ENCODE measurements around the gene USP12.

USP12 gene

DNA sequence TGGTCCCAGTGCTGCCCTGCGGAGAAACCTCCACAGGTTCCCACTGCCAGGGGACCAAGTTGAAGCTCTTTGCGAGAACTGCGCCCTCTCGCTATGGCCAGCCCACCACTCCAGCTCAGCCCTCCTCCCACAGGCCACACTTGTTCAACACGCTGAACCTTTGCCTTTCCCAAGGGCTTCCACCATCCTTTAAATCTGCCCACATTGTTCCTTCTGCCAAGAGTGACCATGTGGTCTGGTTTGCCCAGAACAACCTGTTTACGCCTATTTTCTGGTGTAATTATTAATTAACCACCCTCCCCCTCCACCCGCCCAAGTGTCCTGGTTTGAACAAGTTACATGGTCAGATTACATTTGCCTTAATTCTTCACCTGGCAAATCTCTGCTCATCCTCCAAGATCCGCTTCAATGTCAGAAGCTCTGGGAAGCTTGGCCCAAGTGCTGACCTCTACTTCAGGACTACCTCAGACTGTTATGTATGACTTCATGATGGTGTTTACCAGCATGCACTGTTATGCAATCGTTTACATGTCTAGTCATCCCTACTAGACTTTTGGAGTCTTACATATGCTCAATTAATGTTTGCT is 12.0 kb upstream of the USP12 start:
- no peak for DNase-seq (ENCODE audit: low spot score)

DNA sequence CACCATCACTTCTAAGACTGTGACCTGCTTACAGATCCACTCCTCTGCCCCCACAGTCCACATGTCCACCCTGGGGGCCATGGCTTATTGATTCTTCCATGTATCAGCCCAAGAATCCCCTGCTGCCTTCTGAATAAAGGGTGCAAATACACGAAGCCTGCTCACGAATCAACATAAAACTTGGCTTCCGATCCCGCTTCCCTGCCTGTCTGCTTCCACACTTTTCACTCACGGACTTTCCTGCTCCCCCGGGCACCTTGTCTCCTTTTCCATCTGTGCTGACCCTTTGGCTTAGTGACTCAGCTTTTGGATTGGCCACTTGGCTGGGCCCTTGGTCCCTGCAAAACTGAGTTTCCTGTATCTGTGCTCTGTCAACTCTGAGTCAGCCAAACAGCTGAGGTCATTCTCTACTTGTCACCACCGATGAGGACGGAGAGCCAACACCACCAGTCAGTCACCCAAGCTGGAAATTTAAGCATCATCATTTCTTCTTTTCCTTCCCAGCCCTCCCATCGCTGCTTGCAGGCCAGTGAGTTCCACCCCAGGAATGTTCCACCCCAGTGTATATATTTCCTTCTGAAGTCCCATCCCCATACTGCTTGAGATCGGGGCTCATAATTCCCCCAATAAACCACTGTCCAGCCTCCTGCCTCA is 11.4 kb upstream of the USP12 start:
- no peak for DNase-seq (ENCODE audit: low spot score)

DNA sequence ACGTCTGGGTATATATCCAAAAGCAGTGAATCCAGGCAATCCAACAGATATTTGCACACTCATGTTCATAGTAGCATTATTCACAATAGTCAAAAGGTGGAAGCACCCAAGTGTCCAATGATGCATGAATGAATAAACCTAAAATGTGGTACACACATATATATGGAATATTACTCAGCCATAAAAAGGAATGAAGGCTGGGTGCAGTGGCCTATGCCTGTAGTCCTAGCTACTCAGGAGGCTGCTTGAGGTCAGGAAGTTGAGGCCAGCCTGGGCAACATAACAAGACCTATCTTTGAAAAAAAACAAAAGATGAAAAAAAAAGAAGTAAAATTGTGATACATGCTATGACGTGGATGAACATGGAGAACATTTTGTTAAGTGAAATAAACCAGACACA is 10.4 kb upstream of the USP12 start:
- DNase-seq (ENCODE audit: low spot score), result no peak

DNA sequence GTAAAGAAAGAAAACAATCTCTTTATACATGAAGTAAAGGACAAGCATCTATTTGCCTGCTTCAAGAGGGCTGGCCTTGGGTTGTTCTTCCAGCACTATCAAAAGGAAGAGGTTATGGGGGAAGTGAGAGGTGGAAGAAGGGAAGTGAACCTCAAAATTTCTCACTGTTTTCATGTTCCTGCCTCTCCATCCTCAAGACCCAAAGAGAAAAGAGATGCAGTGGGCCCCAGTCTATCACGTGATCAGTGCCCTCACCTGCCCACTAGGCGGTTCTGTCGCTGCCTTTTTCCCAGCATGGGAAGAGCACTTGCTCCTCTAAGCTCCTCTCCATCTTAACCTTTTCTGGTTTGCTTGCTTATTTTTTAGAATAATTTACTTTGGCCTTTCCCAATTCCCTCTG is 6.2 kb upstream of the USP12 start:
- no peak for DNase-seq (ENCODE audit: low spot score)

DNA sequence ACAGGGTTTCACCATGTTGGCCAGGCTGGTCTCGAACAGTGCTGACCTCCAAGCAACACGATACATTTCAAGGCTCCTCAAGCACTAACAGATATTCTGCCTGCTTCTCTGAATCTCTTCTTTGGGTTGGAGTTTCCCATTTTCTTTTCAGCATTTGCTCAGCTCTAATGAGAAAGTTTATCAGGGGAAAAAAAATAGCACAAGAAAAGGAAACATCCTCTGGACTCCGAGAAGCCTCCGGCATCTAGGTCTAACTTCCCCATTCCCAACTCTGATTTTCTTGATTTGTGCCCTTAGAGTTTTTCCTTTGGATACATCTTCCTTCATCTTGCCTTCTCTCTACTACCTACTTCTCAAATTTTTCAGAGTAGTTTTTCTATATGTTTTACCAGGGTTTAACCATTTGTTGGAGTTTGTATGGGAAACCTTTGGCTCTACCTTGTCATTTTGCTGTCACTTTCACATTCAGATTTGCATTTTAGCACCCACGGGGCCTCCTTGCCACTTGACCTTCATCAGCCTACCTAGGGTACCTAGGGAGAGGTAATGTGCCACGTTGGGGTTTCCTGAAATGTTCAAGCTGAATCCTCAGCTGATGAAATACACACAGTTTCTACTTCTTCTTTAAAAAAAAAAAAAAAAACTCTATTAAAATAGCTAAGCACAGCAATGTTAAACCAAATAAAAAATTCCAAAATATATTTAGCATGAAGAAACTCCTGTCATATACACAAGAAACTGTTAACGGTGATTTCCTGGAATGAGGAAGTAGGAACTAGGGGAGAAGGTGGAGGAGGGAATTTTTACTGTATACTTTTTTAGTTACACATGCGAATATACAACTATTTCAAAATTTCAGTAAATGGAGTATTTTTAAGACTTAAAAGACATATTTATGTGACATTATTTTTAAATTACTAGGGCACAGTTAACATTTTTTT is 5.1 kb upstream of the USP12 start:
- DNase-seq (ENCODE audit: low spot score), result no peak

DNA sequence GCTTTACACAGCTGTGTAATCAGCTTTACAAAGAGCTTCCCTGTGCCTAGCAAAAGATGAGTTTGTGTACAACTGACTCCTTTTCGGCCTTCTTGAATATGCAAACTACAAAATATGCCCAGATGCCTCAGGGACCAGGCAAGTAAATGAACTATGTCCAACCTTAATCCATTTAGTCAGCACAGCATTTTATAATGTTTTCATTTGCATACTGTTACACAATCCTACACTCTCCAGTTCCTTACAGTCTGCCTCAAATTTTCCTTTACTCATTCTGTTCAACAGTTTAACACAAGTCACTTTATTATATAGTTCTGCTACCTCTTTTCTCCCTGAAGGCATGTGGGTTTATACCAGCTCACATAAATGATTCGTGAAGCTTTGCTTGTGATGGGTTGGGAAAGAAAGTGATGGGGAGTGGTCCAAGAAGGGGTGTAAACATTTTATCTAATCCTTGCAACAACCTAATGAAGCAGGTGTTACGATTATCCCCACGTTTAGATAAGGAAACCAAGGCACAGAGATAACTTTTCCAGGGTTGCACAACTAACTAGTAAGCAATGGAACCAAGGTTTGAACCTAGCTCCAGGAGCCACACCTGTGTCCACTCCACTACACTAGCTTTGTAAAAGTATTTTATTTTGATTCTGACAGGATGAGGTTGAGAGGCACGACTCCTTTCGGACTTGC is 3.3 kb upstream of the USP12 start:
- no peak for DNase-seq (ENCODE audit: low spot score)

DNA sequence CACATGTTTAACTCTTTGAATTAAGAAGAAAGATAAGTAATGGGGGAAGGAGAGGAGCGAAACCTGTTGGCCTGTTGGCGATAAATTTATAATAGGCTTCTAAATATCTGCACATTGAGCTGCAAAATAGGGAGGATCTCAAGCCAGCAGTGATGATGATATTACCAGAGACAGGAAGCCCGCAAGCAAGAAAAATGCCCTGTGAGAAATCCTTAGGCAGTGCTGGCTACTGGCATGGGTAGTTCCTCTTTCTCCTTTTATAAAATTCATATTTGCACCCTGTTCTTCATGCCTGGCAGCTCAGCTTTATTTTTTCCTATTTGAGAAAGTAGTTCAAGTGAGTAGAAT is 858 bp upstream of the USP12 start:
- peak; percentile 14 for DNase-seq (ENCODE audit: low spot score)

DNA sequence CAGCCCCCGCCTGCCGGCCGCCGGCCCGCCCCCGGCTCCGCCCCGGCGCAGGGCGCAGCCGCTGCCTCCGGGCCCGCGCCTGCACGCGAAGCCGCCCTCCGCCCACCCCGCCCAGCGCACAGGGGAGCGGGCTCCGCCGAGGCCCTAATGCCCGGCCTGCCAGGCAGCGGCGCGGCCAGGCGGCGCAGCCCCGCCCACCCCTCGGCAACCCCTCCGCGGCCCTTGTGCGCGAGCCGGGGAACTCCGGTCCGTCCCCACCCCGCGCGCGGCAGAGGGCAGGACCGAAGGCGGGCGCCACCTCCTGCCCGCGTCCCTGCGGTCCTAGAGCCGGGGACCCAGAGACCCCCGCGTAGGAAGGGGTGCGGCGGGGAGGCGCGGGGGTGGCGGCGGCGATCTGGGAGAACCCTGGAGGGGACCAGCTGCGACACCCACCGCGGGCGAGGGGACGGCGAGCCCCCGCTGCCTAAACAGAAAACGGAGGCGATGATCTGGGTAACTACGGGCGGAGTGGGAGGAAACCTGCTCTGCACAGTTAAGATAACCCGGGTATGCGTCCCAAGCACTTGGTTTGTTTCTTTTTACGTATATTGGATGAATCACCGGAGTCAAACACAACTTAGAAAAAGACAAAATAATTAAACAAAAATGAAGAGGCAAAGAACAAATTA is 350 bp upstream of the USP12 start:
- peak; percentile 91 for DNase-seq (ENCODE audit: low spot score)

DNA sequence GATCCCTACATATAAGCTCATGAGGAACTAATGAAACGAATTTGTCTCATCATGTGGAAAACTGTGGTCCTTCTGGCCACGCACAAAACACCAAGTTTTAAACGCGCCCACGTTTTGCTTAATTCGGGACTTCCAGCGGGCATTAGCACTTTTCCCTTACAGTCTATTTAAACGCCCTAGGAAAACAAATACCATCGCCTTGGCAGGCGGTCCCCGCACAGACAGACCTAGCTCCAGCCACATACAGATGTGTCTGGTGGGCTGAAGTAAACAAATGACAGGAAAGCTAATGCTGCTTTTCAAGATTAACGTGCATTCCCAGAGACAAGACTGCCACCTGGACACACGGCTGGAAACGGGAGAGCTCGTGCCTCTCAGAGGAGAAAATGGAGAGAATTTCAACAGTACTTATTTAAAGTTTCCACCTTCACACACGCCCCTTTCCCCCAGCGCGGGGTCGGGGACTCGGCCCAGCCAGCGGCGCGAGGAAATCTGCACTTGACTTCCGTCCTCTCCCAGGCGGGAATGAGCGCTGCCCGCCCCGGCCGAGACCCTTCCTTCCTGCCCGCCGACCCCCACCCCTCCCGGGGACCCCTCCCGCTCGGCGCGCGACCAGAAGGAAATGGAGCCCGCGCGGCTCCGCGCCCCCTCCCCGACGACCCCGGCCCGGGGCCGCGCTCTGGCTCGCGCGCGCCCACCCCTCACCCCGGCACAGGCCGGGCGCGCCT is 931 bp downstream of the USP12 start:
- peak; percentile 20 for DNase-seq (ENCODE audit: low spot score)

DNA sequence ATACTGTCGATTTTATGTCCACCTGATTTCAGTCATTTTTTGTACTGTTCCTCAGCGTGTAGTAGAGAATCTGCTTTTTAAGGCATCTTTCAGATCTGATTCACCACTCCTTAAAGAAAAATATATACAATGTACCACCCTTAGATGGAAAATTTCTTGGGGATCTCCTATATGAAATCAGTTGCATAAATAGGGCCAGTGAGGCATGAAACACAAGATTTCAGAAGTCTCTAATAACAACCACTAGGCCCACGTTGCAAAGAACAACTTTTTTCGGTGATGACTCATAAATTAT is 1.4 kb downstream of the USP12 start:
- no peak for DNase-seq (ENCODE audit: low spot score)

DNA sequence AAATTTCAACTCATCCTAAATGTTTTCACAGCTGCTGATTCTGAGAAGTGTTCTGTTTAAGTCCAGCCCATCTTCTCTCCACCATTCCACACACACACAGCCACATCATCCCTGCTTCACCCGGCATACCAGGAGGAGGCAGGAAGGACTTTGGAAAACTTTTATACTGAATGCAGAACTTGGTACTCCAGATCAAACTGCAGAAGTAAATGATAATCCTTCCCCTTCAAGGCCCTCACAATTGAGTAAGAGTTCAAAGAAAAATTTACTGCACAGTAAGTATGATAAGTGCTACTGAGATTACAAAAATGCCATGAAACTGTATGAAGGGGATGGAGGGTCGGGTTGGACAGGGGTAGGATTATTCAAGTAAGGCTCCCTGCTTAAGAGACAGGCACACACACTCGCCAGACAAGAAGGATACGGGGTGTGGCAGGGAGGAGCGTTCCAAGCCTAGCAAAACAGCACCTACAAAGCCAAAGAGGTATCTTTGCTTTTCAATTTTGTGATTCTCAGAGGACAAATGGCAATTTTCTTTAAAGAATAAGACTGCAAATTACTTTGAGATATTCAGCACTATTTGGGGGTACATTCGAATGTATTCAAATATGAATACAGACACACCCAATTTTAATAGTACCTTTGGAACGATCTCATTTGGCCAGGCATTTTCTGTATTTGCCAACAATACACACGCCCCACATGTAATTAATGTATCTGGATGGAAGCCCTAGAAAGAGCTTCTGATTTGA is 2.5 kb downstream of the USP12 start:
- DNase-seq (ENCODE audit: low spot score), result no peak

DNA sequence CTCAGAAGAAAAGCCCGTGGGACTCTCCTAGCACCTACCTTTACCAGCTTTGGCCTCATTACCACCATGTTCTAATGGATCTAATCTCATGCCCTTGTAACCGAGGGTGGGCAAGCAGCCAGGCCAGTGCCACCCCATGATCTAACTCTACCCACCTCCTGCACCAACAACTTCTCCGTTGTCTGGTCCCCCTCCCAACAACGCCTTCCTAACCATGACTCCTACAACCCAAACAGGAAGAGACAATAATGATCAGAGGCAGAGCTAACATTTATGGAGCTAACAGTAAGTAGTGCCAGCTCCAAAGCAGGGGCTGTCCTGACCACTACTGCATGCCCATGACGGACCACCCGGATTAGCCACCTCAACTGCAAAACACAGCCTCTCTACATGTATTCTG is 3.5 kb downstream of the USP12 start:
- no peak for DNase-seq (ENCODE audit: low spot score)

DNA sequence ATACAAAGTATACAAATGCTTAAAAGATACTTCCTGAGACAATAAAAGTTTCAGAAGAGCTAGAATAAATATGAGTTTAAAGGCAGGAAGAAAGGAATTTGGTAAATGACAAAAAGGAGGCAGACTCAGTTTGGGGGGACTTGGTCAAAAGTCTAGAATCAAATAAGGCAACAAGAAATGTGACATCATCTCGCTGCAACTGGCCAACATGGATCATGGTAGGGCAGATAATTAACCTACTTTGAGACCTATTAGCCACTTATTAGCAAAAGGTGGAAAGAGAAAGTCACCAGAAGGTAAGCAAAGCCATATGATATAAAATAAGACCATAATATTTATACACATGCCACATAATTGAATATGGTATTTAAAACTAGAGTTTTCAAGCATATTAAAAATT is 5.3 kb downstream of the USP12 start:
- DNase-seq (ENCODE audit: low spot score), result no peak

DNA sequence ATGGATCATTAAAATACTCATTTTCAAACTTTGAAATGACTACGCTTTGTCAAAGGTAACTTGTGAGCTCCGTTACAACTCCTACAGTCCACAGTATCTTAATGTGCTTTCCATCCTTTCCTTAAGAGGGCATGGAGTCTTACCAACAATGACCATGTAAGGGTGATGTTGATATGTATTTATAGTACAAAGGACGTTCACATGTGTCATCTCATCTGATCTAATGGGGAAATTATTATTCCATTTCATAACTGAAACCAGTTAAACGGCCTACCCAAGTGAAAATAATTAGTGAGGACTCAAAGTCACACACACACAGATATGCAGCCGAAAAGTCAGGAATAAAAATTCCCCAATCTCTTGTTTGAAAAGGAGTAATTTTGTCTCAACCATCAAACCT is 9.6 kb downstream of the USP12 start:
- no peak for DNase-seq (ENCODE audit: low spot score)

DNA sequence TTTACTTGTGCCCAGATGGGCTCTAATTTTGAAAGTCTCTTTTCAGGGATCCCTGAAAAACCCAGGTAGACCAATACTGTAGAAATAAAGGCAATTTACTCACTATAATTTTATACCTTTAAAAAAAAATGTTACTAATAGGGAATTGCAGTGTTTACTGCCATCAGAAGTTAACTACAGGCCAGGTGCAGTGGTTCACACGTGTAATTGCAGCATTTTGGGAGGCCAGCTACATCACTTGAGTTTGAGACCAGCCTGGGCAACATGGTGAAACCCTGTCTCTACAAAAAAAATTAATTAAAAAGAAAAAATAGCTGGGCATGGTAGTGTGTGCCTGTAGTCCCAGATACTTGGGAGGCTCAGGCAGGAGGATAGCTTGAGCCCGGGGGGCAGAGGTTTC is 10.2 kb downstream of the USP12 start:
- no peak for DNase-seq (ENCODE audit: low spot score)

DNA sequence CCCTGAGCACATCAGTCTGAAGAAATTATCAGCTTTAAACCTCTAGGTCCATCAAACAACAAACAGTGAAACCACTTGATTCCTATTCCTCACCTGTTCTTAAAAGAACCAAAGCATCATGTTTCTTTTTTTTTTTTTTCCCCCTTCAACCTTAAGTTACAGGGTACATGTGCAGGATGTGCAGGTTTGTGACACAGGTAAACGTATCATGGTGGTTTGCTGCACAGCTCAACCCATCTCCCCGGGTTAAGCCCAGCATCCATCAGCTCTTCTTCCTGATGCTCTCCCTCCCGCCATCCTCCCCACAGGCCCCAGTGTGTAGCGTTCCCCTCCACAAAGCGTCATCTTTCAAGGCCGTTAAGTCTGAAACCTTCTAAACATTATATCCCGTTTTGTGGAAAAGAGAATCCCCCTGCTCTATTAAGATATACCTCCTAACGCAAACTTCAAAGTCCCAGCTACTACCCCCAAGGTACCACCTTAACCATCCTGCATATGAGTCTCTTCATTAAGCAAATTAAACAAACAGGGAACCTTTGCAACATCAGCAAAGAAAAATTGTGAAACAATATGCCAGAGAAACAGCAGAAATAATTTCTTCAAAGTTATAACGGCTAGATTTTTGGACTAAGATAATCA is 10.8 kb downstream of the USP12 start:
- DNase-seq (ENCODE audit: low spot score), result no peak

DNA sequence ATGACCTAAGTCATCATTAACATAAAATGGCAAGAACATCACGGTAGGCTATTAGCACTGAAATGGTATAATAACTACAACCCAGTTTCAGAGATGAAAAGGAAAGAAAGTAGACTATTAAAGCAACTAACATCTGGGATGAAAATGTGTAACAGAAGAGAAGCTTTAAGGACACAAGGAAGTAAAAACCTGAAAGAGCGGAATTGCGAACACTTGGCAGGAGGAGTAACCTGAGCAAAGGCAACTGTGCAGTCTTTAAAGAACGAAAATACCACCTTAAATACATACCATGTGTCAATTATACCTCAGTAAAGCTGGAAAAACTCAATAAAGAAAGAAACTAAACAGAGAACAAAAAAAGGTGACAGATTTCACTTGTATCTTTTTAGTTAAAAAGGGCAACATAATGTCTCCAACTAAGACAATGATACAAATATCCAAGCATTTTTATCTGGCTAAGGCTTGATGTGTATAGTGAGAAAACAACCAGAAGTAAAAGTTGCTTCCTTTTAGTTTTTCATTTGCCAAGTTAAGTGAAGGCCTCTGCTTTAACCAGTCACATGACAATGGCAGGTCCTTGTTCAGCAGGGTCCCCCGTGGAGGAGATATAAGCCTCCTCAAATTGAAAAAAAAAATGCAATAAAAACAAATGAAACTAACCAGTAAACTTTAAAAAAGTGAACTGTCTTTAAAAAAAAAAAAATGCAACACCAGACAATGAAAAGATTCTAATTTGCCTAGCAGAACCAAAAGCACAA is 11.6 kb downstream of the USP12 start:
- no peak for DNase-seq (ENCODE audit: low spot score)

DNA sequence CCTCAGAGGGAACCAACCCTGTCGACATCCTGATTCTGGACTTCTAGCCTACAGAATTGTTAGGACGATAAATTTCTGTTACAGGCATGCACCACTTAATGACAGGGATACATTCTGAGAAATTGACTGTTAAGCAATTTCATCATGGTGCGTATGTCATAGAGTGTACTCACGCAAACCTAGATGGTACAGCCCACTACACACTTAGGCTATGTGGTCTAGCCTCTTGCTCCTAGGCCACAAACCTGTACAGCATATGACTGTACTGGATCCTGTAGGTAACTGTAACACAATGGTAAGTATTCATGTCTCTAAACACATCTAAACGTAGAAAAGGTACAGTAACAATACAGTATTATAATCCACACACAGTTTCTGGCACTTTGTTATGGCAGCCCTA is 13.3 kb downstream of the USP12 start:
- DNase-seq (ENCODE audit: low spot score), result no peak

DNA sequence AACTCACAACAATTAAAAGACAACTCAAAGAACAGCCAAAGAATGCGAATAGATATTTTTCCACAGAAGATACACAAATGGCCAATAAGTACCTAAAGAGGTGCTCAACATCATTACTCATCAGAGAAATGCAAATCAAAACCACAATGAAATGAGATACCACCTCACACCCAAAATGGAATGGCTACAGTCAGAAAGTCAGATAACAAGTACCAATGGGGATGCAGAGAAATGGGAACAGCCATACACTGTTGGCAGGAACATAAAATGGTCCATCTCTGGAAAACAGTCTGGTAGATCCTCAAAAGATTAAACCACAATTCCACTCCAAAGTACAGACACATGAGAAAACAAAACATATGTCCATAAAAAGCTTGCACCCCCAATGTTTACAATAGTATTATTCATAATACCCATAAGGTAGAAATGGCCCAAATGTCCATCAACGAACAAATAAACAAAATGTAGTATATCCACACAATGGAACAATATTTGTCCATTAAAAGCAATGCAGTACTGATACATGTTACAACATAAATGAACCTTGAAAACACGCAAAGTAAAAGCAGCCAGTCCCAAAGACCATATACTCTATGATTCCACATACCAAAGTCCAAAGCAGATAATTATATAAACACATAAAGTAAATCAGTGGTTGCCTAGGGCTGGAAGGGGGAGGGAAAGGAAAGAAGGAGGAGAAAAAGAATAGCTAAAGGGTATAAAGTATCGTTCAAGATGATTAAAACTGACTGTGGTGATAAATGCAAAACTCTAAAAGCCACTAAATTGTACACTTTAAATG is 19.6 kb downstream of the USP12 start:
- DNase-seq (ENCODE audit: low spot score), result no peak

All from putamen (tissue), 1 donor.